B cell (primary cell): ENCODE data around the gene AOC3. TPM values are rescaled to one million over a fixed set of nuclear protein-coding genes. Genes with fewer than 3 reads are reported as not detected.
"Not testable (repeated sequence)": the region's sequence is repeated elsewhere in the genome, so short reads cannot be mapped to it uniquely, and the experiment has no call there.

ENCODE experiments used
- ATAC-seq: fragments of 200-7000 bp; cut with Tn5 transposase; one replicate; pipeline ENCODE4 v1.10.0; 2021; ENCODE audit warnings: low read depth, mild to moderate bottlenecking, moderate number of reproducible peaks, moderate library complexity
- CTCF ChIA-PET: fragments of 350-600 bp; sonication (Branson Sonifier 250); formaldehyde crosslinking; loops from one replicate; lab custom pipeline; 2021; ENCODE audit warnings: antibody characterized with exemption, inconsistent platforms; lab: Charles Lee
- POLR2A ChIA-PET: fragments of 350-600 bp; sonication (Branson Sonifier 250); formaldehyde crosslinking; loops from one replicate; lab custom pipeline; 2021; ENCODE audit warnings: antibody characterized with exemption; lab: Charles Lee
- DNase-seq: peaks from one replicate; pipeline ENCODE4 v3.0.0; 2013
- H2AFZ ChIP-seq: 2 replicates; pipeline ENCODE4 v1.6.1; 2012; ENCODE audit warnings: mild to moderate bottlenecking, low read depth, low read length; ENCODE audit not compliant: insufficient read depth, poor library complexity, severe bottlenecking
- H3K27ac ChIP-seq, 2 donors: 1 replicate in 1 of 2; 2 replicates in 1 of 2; pipeline ENCODE4 v1.5.1; 2012 to 2013; ENCODE audit warnings: low read length in 2 of 2, mild to moderate bottlenecking in 2 of 2, moderate library complexity in 1 of 2
- H3K27me3 ChIP-seq, 4 experiments: fragments of 200-600 bp in 1 of 4; sonication (generic) in 1 of 4; replicated peaks in 1 of 4; 1 replicate in 2 of 4; 2 replicates in 2 of 4; pipeline versions ENCODE4 v1.6.1 to v1.7.0; 2013 to 2016; ENCODE audit warnings: low read length in 3 of 4, mild to moderate bottlenecking in 2 of 4, mixed read lengths in 1 of 4, moderate library complexity in 1 of 4; ENCODE audit not compliant: insufficient read depth in 4 of 4, control insufficient read depth in 3 of 4; ENCODE audit errors: control extremely low read depth in 1 of 4
- H3K36me3 ChIP-seq, 2 experiments: replicated peaks in 1 of 2; 1 replicate in 1 of 2; 2 replicates in 1 of 2; pipeline versions ENCODE4 v1.6.1 to v1.7.1; 2013; ENCODE audit warnings: low read length in 1 of 2; ENCODE audit not compliant: insufficient read depth in 2 of 2, control insufficient read depth in 1 of 2; ENCODE audit errors: control extremely low read depth in 1 of 2, extremely low read depth in 1 of 2
- H3K4me1 ChIP-seq, 2 donors: fragments of 200-600 bp in 1 of 2; sonication (generic) in 1 of 2; 1 replicate in 1 of 2; 2 replicates in 1 of 2; pipeline versions ENCODE4 v1.5.1 to v1.6.1; 2013 to 2017; ENCODE audit warnings: low read length in 2 of 2; ENCODE audit not compliant: control insufficient read depth in 2 of 2, insufficient read depth in 2 of 2
- H3K4me2 ChIP-seq: replicated peaks from 2 replicates; pipeline ENCODE3; 2012; ENCODE audit warnings: mild to moderate bottlenecking, low read depth, low read length; ENCODE audit not compliant: poor library complexity, severe bottlenecking
- H3K4me3 ChIP-seq, 5 experiments: fragments of 200-600 bp in 1 of 5; sonication (generic) in 1 of 5; 1 replicate in 3 of 5; 2 replicates in 2 of 5; pipeline versions ENCODE4 v1.5.1 to v1.7.0; 2011 to 2016; ENCODE audit warnings: low read length in 4 of 5, mild to moderate bottlenecking in 4 of 5, low read depth in 2 of 5, control low read depth in 1 of 5, moderate library complexity in 1 of 5; ENCODE audit not compliant: insufficient read depth in 1 of 5; ENCODE audit errors: control extremely low read depth in 1 of 5, extremely low read depth in 1 of 5
- H3K79me2 ChIP-seq: fragments of 200-600 bp; sonication (generic); one replicate; pipeline ENCODE4 v1.6.0; 2016; ENCODE audit warnings: low read length; ENCODE audit not compliant: control insufficient read depth, insufficient read depth
- H3K9ac ChIP-seq: fragments of 200-600 bp; sonication (generic); 2 replicates; pipeline ENCODE4 v1.6.1; 2017; ENCODE audit warnings: mild to moderate bottlenecking, low read length, moderate library complexity
- H3K9me3 ChIP-seq, 3 donors: one replicate each; pipeline versions ENCODE4 v1.6.1 to v1.7.1; 2013; ENCODE audit warnings: low read length in 2 of 3; ENCODE audit not compliant: control insufficient read depth in 2 of 3, insufficient read depth in 1 of 3; ENCODE audit errors: control extremely low read depth in 1 of 3
- H4K20me1 ChIP-seq: 2 replicates; pipeline ENCODE4 v1.6.0; 2012; ENCODE audit warnings: mild to moderate bottlenecking, low read length; ENCODE audit not compliant: insufficient read depth, control insufficient read depth, poor library complexity, severe bottlenecking
- H3K27ac Mint-ChIP-seq: one replicate; pipeline ENCODE4 v1.8.0; 2021; ENCODE audit warnings: mixed read lengths
- H3K27me3 Mint-ChIP-seq: one replicate; pipeline ENCODE4 v1.8.0; 2021; ENCODE audit warnings: mixed read lengths
- H3K4me1 Mint-ChIP-seq: one replicate; pipeline ENCODE4 v1.8.0; 2021; ENCODE audit warnings: mixed read lengths
- H3K4me3 Mint-ChIP-seq: one replicate; pipeline ENCODE4 v1.8.0; 2021; ENCODE audit warnings: mixed read lengths
- H3K9me3 Mint-ChIP-seq: one replicate; pipeline ENCODE4 v1.8.0; 2022; ENCODE audit warnings: mixed read lengths; ENCODE audit not compliant: insufficient read depth
- EZH2 ChIP-seq: IDR thresholded peaks from 2 replicates; pipeline ENCODE4 v1.6.1; 2012; ENCODE audit warnings: borderline replicate concordance, low read depth, mild to moderate bottlenecking, moderate library complexity, low read length; ENCODE audit not compliant: insufficient read depth, poor library complexity, severe bottlenecking
- WGBS: methylation state at CpG from one replicate; pipeline ENCODE4 v1.1.5; 2013; ENCODE audit warnings: missing lambda C conversion rate; ENCODE audit not compliant: insufficient coverage; 5-methylcytosine and 5-hydroxymethylcytosine counted together
- intact Hi-C: fragments of 100-400 bp; cut with micrococcal nuclease; formaldehyde crosslinking; loops from one replicate; pipeline ENCODE4 v1.10.0; 2022
- polyA plus RNA-seq: library from polyadenylated mRNA; depleted of rRNA; stranded (reverse); fragments of >200 nt; gene quantifications from 2 replicates; pipeline ENCODE4 v1.2.3, GENCODE V29; 2012
- total RNA-seq, 2 donors: library from RNA; stranded (reverse); fragments of 120-200 nt in 1 of 2; gene quantifications; 1 replicate in 1 of 2; 2 replicates in 1 of 2; pipeline versions ENCODE4 v1.2.3 to v1.2.4, GENCODE V29; 2013 to 2022
- TF ChIP-seq, protein P1 (sequence below): fragments of 200-600 bp; IDR thresholded peaks from one replicate; pipeline ENCODE4 v1.8.0; 2022; ENCODE audit warnings: antibody characterized with exemption, mild to moderate bottlenecking

The AOC3 gene
- total and polyA plus RNA-seq, 2 donors (not counting 1 experiment from before 2014, with no cell fraction given): 1.2 to 1.5 TPM

GRCh38 chr17:42898147-42898811, 47.3 kb downstream of the AOC3 start:
- H3K9ac ChIP-seq: no peak overlapping the region
- H3K4me1 ChIP-seq: no peaks in the 10 kb centered on the region
- no peak for DNase-seq
- WGBS: 90% methylated on average over 3 of the region's 7 CpGs
- Mint-ChIP-seq H3K9me3 (no peaks in the 10 kb centered on the region), H3K27me3 (peaks cover 24% of the 10 kb centered on the region), H3K27ac (no peak overlapping the region), H3K4me3 (no peak overlapping the region), H3K4me1 (no peaks in the 10 kb centered on the region)
- H3K27ac ChIP-seq: no peak overlapping the region
- H3K27me3 ChIP-seq: peaks cover 0 to 8% (median 2%) of the 10 kb centered on the region in 4 experiments
- H3K9me3 ChIP-seq: no peaks in the 10 kb centered on the region
- intact Hi-C loops: no loop called here
- H2AFZ ChIP-seq: no peak overlapping the region
- H3K4me2 ChIP-seq: no peak overlapping the region
- no peaks in the 10 kb centered on the region for H3K79me2 ChIP-seq
- POLR2A ChIA-PET: no interaction called here
- ATAC-seq: no peak
- H3K36me3 ChIP-seq: no peaks in the 10 kb centered on the region
- no peaks in the 10 kb centered on the region for H4K20me1 ChIP-seq
- H3K4me3 ChIP-seq: no peak overlapping the region
- CTCF ChIA-PET: interaction anchor here (0.6 kb wide), 1 partner anchor 392 kb away, joined by 4 read pairs; no protein-coding TSS in a partner anchor
- TF ChIP-seq, protein P1, sequence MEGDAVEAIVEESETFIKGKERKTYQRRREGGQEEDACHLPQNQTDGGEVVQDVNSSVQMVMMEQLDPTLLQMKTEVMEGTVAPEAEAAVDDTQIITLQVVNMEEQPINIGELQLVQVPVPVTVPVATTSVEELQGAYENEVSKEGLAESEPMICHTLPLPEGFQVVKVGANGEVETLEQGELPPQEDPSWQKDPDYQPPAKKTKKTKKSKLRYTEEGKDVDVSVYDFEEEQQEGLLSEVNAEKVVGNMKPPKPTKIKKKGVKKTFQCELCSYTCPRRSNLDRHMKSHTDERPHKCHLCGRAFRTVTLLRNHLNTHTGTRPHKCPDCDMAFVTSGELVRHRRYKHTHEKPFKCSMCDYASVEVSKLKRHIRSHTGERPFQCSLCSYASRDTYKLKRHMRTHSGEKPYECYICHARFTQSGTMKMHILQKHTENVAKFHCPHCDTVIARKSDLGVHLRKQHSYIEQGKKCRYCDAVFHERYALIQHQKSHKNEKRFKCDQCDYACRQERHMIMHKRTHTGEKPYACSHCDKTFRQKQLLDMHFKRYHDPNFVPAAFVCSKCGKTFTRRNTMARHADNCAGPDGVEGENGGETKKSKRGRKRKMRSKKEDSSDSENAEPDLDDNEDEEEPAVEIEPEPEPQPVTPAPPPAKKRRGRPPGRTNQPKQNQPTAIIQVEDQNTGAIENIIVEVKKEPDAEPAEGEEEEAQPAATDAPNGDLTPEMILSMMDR: no peak
- TF ChIP-seq EZH2: no peak

DNA sequence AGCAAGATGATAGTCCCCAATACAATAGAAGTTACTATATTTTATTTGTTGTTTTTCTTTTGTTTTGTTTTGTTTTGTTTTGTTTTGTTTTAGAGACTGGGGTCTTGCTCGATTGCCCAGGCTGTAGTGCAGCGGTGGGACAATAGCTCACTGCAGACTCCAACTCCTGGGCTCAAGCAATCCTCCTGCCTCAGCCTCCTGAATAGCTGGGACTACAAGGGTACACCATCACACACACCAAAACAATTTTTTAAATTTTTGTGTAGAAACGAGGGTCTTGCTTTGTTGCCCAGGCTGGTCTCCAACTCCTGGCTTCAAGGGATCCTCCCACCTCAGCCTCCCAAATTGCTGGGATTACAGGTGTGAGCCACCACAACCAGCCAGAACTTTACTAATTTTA, 49.0 kb downstream of the AOC3 start:
- peaks cover 20% of the 10 kb centered on the region for H3K27me3 Mint-ChIP-seq
- H3K4me1 Mint-ChIP-seq, DNase-seq, H3K9ac ChIP-seq, H2AFZ ChIP-seq, H3K9me3 Mint-ChIP-seq, H3K9me3 ChIP-seq, H3K4me3 Mint-ChIP-seq, H3K4me1 ChIP-seq, H3K79me2 ChIP-seq, H3K27ac ChIP-seq, H3K4me2 ChIP-seq, H3K4me3 ChIP-seq, H3K27ac Mint-ChIP-seq, intact Hi-C loops, H3K27me3 ChIP-seq, H4K20me1 ChIP-seq, POLR2A ChIA-PET, CTCF ChIA-PET, ATAC-seq, H3K36me3 ChIP-seq: not testable (repeated sequence)
- WGBS: 72% methylated on average over 2 of the region's 3 CpGs
